ENCODE results near the gene DNAH8.

- TF ChIP-seq CTCF (IDR thresholded peaks at IDR 0.05), result no peak
- TF ChIP-seq POLR2A (IDR thresholded peaks at IDR 0.05), result no peak
These were observed 30.2 kb upstream of the DNAH8 start for GRCh38 chr6:38684904-38685303.

All from testis (tissue), 2 donors.